SW480 (cell line): Measurements from ENCODE around the gene SLC36A4.
"Not testable (repeated sequence)": the region's sequence is repeated elsewhere in the genome, so short reads cannot be mapped to it uniquely, and the experiment has no call there.

Experiments used
- DNase-seq: peaks from one replicate; pipeline ENCODE4 v3.0.0-alpha.2; 2016; ENCODE audit warnings: low spot score

Gene SLC36A4

GRCh38 chr11:93122535-93123235 is 75.1 kb downstream of the SLC36A4 start:
- no peak for DNase-seq

- DNase-seq = no peak
Observed at GRCh38 chr11:93118276-93118675, 79.5 kb downstream of the SLC36A4 start.

- DNase-seq = no peak
Observed at GRCh38 chr11:93117565-93117964, 80.2 kb downstream of the SLC36A4 start.

- DNase-seq = no peak
Observed at GRCh38 chr11:93116641-93117441, 81.0 kb downstream of the SLC36A4 start.

GRCh38 chr11:93114304-93114703 is 83.5 kb downstream of the SLC36A4 start:
- no peak for DNase-seq

GRCh38 chr11:93113824-93114223 is 84.0 kb downstream of the SLC36A4 start:
- DNase-seq = no peak

GRCh38 chr11:93111147-93111546 is 86.6 kb downstream of the SLC36A4 start:
- DNase-seq = not testable (repeated sequence)

GRCh38 chr11:93100211-93100610 is 97.6 kb downstream of the SLC36A4 start:
- no peak for DNase-seq

GRCh38 chr11:93099806-93100205 is 98.0 kb downstream of the SLC36A4 start:
- no peak for DNase-seq
